MCF 10A (cell line): ENCODE results near the gene CRIM1. TPM values are rescaled to one million over a fixed set of nuclear protein-coding genes. Genes with fewer than 3 reads are reported as not detected.
A peak's percentile ranks its signal among the peaks of the same experiment; 100 is the strongest.

Experiments
- BruUV-seq: library from RNA; stranded (reverse); fragments of 400-500 nt; replicated peaks from 2 replicates; lab custom pipeline; 2021; lab: Mats Ljungman, UMichigan
- CTCF ChIA-PET: fragments of 300-600 bp; sonication (Branson Sonifier 250); formaldehyde crosslinking; extraction: SDS; loops from one replicate; lab custom pipeline; 2021; ENCODE audit warnings: antibody characterized with exemption, inconsistent platforms; lab: Yijun Ruan, JAX
- POLR2A ChIA-PET: fragments of 300-600, 350-650 bp; sonication (Branson Sonifier 250); formaldehyde crosslinking; extraction: SDS; loops from one replicate; lab custom pipeline; 2020; ENCODE audit warnings: antibody characterized with exemption, inconsistent platforms; lab: Yijun Ruan, JAX
- DNase-seq: peaks from one replicate; pipeline ENCODE4 v3.0.0-alpha.2; 2018; ENCODE audit not compliant: unreplicated experiment
- H3K27ac Mint-ChIP-seq: one replicate; pipeline ENCODE4 v1.8.0; 2022; ENCODE audit warnings: mild to moderate bottlenecking, low read depth, mixed read lengths; ENCODE audit not compliant: unreplicated experiment
- H3K27me3 Mint-ChIP-seq: one replicate; pipeline ENCODE4 v1.8.0; 2022; ENCODE audit warnings: mixed read lengths; ENCODE audit not compliant: insufficient read depth, unreplicated experiment
- H3K36me3 Mint-ChIP-seq: one replicate; pipeline ENCODE4 v1.8.0; 2022; ENCODE audit warnings: mild to moderate bottlenecking, moderate library complexity, mixed read lengths; ENCODE audit not compliant: insufficient read depth, unreplicated experiment
- H3K4me1 Mint-ChIP-seq: one replicate; pipeline ENCODE4 v1.8.0; 2022; ENCODE audit warnings: mixed read lengths; ENCODE audit not compliant: insufficient read depth, unreplicated experiment
- H3K4me3 Mint-ChIP-seq: one replicate; pipeline ENCODE4 v1.8.0; 2022; ENCODE audit warnings: mild to moderate bottlenecking, moderate library complexity, mixed read lengths; ENCODE audit not compliant: unreplicated experiment
- H3K9me3 Mint-ChIP-seq: one replicate; pipeline ENCODE4 v1.8.0; 2022; ENCODE audit warnings: mixed read lengths; ENCODE audit not compliant: unreplicated experiment
- intact Hi-C: fragments of 100-400 bp; cut with micrococcal nuclease; formaldehyde crosslinking; loops from 2 replicates; pipeline ENCODE4 v1.14.1; 2022
- total RNA-seq: library from RNA; stranded (reverse); gene quantifications from 2 replicates; pipeline ENCODE4 v1.2.3, GENCODE V29; 2022
- TF ChIP-seq, protein P1 (sequence below): fragments of 200-600 bp; IDR thresholded peaks from one replicate; pipeline ENCODE4 v1.8.0; 2022; ENCODE audit warnings: antibody characterized with exemption, mild to moderate bottlenecking; ENCODE audit not compliant: unreplicated experiment

The CRIM1 gene
- total RNA-seq, 1 experiment from 2014 or later = 185 TPM

DNA sequence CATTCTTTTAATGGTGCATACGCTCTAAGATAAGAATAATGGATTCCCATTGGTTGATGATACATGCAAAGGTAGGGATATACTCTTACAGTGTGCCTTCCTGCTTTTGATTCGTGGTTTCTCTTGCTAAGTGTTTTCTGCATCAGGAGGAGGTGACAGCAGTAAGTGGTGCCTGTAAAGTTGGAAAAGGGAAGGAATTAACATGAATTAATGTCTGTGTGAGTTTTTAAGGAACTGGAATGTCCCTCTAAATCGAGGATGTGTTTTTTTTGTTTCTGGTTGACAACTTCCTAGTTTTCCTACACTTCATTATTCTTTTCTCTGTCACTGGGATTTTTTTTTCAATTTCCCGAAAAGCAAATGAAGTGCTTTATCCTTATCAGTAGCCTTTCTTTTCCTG is 54.4 kb downstream of the CRIM1 start:
- intact Hi-C loops = no loop called here
- Mint-ChIP-seq H3K4me3 (no peak overlapping the region), H3K27ac (no peak overlapping the region), H3K27me3 (no peaks in the 10 kb centered on the region), H3K4me1 (peaks cover 43% of the 10 kb centered on the region), H3K9me3 (no peaks in the 10 kb centered on the region), H3K36me3 (peaks cover 36% of the 10 kb centered on the region)
- DNase-seq = no peak
- BruUV-seq = no TSS peak
- TF ChIP-seq, protein P1, sequence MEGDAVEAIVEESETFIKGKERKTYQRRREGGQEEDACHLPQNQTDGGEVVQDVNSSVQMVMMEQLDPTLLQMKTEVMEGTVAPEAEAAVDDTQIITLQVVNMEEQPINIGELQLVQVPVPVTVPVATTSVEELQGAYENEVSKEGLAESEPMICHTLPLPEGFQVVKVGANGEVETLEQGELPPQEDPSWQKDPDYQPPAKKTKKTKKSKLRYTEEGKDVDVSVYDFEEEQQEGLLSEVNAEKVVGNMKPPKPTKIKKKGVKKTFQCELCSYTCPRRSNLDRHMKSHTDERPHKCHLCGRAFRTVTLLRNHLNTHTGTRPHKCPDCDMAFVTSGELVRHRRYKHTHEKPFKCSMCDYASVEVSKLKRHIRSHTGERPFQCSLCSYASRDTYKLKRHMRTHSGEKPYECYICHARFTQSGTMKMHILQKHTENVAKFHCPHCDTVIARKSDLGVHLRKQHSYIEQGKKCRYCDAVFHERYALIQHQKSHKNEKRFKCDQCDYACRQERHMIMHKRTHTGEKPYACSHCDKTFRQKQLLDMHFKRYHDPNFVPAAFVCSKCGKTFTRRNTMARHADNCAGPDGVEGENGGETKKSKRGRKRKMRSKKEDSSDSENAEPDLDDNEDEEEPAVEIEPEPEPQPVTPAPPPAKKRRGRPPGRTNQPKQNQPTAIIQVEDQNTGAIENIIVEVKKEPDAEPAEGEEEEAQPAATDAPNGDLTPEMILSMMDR = no peak
- ChIA-PET CTCF (interaction anchor here (1.0 to 1.5 kb wide), 2 partner anchors 50 to 57 kb away, joined by 3 to 6 read pairs; no protein-coding TSS in a partner anchor), POLR2A (interaction anchor here (0.7 to 2.4 kb wide), 5 partner anchors 27 to 50 kb away, joined by 3 to 7 read pairs (median 4); no protein-coding TSS in a partner anchor)

DNA sequence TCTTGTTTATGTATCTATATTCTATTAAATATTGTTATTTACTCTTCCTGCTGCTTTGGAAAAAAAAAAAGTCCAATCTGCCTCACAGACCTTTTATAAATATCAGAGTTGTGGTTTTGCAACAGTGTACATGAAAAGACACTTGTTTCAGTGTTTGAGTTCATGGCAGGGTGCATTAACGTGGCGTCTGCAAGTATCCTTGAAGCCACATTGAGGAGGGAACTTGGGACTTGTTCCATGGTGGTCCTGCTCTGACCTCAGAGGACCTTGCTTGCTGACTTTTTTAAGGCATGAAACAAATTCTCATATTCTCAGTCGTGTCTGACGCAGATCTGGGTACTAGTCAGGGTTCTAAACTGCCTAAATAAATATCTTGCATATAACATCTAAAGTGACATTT is 55.1 kb downstream of the CRIM1 start:
- H3K4me3 Mint-ChIP-seq = no peak overlapping the region
- H3K27me3 Mint-ChIP-seq = no peaks in the 10 kb centered on the region
- no TSS peak for BruUV-seq
- TF ChIP-seq, protein P1 = no peak
- intact Hi-C loops = no loop called here
- CTCF ChIA-PET = interaction anchor here (0.6 kb wide), 1 partner anchor 58 kb away, joined by 4 read pairs; no protein-coding TSS in a partner anchor
- H3K4me1 Mint-ChIP-seq = peaks cover 43% of the 10 kb centered on the region
- no peak for DNase-seq
- POLR2A ChIA-PET = interaction anchor here (0.7 to 2.4 kb wide), 2 partner anchors 27 to 39 kb away, joined by 3 to 7 read pairs; no protein-coding TSS in a partner anchor
- H3K36me3 Mint-ChIP-seq = peaks cover 33% of the 10 kb centered on the region
- peak overlapping the region; percentile 66 for H3K27ac Mint-ChIP-seq
- H3K9me3 Mint-ChIP-seq = no peaks in the 10 kb centered on the region

DNA sequence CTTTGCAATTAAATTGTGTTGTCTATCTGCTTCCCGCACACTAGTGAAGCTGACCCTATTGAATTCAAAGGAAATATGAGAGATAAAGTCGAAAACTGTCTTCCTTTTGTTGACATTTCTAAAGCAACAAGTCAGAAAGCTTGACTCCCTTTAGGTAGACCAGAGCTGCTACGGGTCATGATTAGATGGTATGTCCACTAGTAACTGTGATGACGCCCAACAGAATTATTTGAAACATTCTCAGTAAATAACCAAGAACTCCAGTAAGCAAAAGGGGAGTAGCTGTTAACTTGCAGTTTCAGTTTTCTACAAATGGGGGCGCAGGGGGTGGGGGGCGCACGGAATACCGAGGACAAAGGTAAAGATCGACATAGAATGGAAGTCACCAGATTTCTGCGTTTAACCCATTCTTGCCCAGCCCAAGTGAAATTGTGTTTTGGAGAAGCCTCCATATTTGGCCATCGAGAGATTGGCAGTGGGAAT is 56.4 kb downstream of the CRIM1 start:
- Mint-ChIP-seq H3K27me3 (no peaks in the 10 kb centered on the region), H3K4me1 (peaks cover 46% of the 10 kb centered on the region), H3K36me3 (peaks cover 44% of the 10 kb centered on the region), H3K4me3 (no peak overlapping the region), H3K27ac (peak overlapping the region; percentile 66), H3K9me3 (no peaks in the 10 kb centered on the region)
- BruUV-seq = no TSS peak
- TF ChIP-seq, protein P1 = no peak
- ChIA-PET POLR2A (interaction anchor here (0.6 to 1.1 kb wide), 5 partner anchors 13 to 383 kb away, joined by 3 to 8 read pairs (median 3); no protein-coding TSS in a partner anchor), CTCF (interaction anchor here (0.6 to 1.3 kb wide), 4 partner anchors 10 to 92 kb away, joined by 3 to 13 read pairs (median 3); no protein-coding TSS in a partner anchor)
- no peak for DNase-seq
- intact Hi-C loops = no loop called here

DNA sequence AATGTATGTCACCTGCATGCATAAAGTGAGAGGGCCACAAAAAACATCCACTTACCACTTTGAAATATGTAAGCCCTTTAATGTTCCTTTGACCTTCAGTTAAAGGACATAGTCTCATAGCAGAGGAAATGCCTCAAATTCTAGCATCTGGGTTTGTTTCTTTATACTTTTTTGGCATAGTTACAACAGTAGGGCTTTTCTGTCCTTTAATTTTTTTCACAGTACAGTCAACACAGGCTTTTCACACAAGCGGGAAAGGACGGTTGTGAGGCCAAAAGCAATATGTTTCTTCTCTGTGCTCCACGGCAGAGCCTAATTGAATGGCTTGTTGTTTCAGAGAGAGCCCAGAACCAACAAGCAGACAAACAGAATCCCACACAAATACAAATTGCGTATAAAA is 57.6 kb downstream of the CRIM1 start:
- TF ChIP-seq, protein P1 = no peak
- Mint-ChIP-seq H3K4me1 (peaks cover 49% of the 10 kb centered on the region), H3K27ac (no peak overlapping the region), H3K36me3 (peaks cover 52% of the 10 kb centered on the region), H3K9me3 (no peaks in the 10 kb centered on the region), H3K4me3 (no peak overlapping the region), H3K27me3 (no peaks in the 10 kb centered on the region)
- no TSS peak for BruUV-seq
- POLR2A ChIA-PET = interaction anchor here (0.8 to 1.0 kb wide), 2 partner anchors 8 to 51 kb away, joined by 3 to 5 read pairs; no protein-coding TSS in a partner anchor
- no peak for DNase-seq
- CTCF ChIA-PET = interaction anchor here (0.6 to 1.0 kb wide), 2 partner anchors 19 to 60 kb away, joined by 3 to 4 read pairs; no protein-coding TSS in a partner anchor
- intact Hi-C loops = no loop called here
